HepG2 (cell line): Measurements from ENCODE around the gene CDC20. TPM values are rescaled to one million over a fixed set of nuclear protein-coding genes. Genes with fewer than 3 reads are reported as not detected.
A peak's percentile ranks its signal among the peaks of the same experiment; 100 is the strongest.

Experiments used
- ATAC-seq: fragments of 200-7000 bp; cut with Tn5 transposase; 3 replicates; pipeline ENCODE4 v1.9.1; 2020; ENCODE audit warnings: mild to moderate bottlenecking, moderate library complexity
- BruUV-seq: library from RNA; stranded (reverse); fragments of 400-500 nt; replicated peaks from 2 replicates; lab custom pipeline; 2021; lab: Mats Ljungman, UMichigan
- CTCF ChIA-PET: fragments of 300-600 bp; formaldehyde crosslinking; extraction: SDS; loops from one replicate; lab custom pipeline; 2021; ENCODE audit warnings: low total read pairs, inconsistent platforms, low intra/inter-chr PET ratio; lab: Yijun Ruan, JAX
- POLR2A ChIA-PET: fragments of 350-600 bp; sonication (Branson Sonifier 250); formaldehyde crosslinking; loops from one replicate; lab custom pipeline; 2020; ENCODE audit warnings: antibody characterized with exemption, inconsistent platforms; lab: Yijun Ruan, JAX
- DNase-seq: peaks from one replicate; pipeline ENCODE4 v3.0.0-alpha.2; 2015; ENCODE audit warnings: low spot score
- FAIRE-seq: peaks from 3 replicates; lab custom pipeline; 2011; peaks lifted over from hg19 to GRCh38; lab: Jason Lieb, UNC
- H2AFZ ChIP-seq: one replicate; pipeline ENCODE4 v1.6.1; 2011; ENCODE audit warnings: low read length, inconsistent platforms
- H3K27ac ChIP-seq: fragments of 300-600 bp; 3 replicates; pipeline ENCODE4 v1.8.0; 2011; ENCODE audit warnings: mixed run types, mild to moderate bottlenecking, mixed read lengths, low read length, inconsistent platforms; ENCODE audit not compliant: insufficient read depth; ENCODE audit errors: extremely low read length
- H3K27me3 ChIP-seq, 2 experiments: fragments of 200-600 bp in 1 of 2; 2 replicates in 1 of 2; 3 replicates in 1 of 2; pipeline versions ENCODE4 v1.6.0 to v1.8.0; 2011; ENCODE audit warnings: low read length in 2 of 2, mild to moderate bottlenecking in 2 of 2, moderate library complexity in 2 of 2, inconsistent platforms in 1 of 2; ENCODE audit not compliant: insufficient read depth in 2 of 2, control insufficient read depth in 1 of 2
- H3K36me3 ChIP-seq, 2 experiments: fragments of 200-600 bp in 1 of 2; replicated peaks in 1 of 2; 2 replicates in 1 of 2; 3 replicates in 1 of 2; pipeline versions ENCODE4 v1.5.1 to v1.8.0; 2011; ENCODE audit warnings: low read length in 2 of 2, inconsistent platforms in 1 of 2; ENCODE audit not compliant: insufficient read depth in 2 of 2, control insufficient read depth in 1 of 2
- H3K4me1 ChIP-seq: 2 replicates; pipeline ENCODE4 v1.5.1; 2012; ENCODE audit warnings: low read length, inconsistent platforms; ENCODE audit not compliant: insufficient read depth
- H3K4me2 ChIP-seq: 2 replicates; pipeline ENCODE4 v1.6.0; 2011; ENCODE audit warnings: low read depth, low read length, inconsistent platforms
- H3K4me3 ChIP-seq, 3 experiments: fragments of 200-600 bp in 1 of 3; sonication (generic), shearing (Covaris generic) in 1 of 3; replicated peaks in 1 of 3; 2 replicates each; pipeline ENCODE4 v1.5.1; 2011 to 2016; ENCODE audit warnings: low read length in 3 of 3, inconsistent platforms in 2 of 3, low read depth in 2 of 3, mild to moderate bottlenecking in 2 of 3, control low read depth in 1 of 3, mixed read lengths in 1 of 3; ENCODE audit not compliant: insufficient read depth in 1 of 3
- H3K79me2 ChIP-seq: one replicate; pipeline ENCODE4 v1.6.1; 2011; ENCODE audit warnings: low read length, inconsistent platforms; ENCODE audit not compliant: insufficient read depth
- H3K9ac ChIP-seq: 2 replicates; pipeline ENCODE4 v1.6.0; 2011; ENCODE audit warnings: mild to moderate bottlenecking, low read depth, low read length, inconsistent platforms; ENCODE audit not compliant: insufficient read depth
- H3K9me3 ChIP-seq: 2 replicates; pipeline ENCODE4 v1.5.1; 2012; ENCODE audit warnings: mild to moderate bottlenecking, low read length
- H4K20me1 ChIP-seq: 2 replicates; pipeline ENCODE4 v1.6.0; 2011; ENCODE audit warnings: inconsistent platforms, mild to moderate bottlenecking, low read length, moderate library complexity; ENCODE audit not compliant: insufficient read depth
- TCF12 ChIP-seq, 2 experiments: fragments of 450-650 bp in 1 of 2; sonication (generic) in 1 of 2; formaldehyde crosslinking in 1 of 2; IDR thresholded peaks; 2 replicates each; pipeline versions ENCODE4 v1.6.1 to v1.8.0; 2017 to 2022; ENCODE audit warnings: antibody characterized with exemption in 1 of 2, mild to moderate bottlenecking in 1 of 2, missing genetic modification reagents in 1 of 2, moderate library complexity in 1 of 2
- THAP11 ChIP-seq: IDR thresholded peaks from 2 replicates; pipeline ENCODE4 v1.6.1; 2016; ENCODE audit warnings: missing biosample characterization, missing genetic modification reagents
- ZNF281 ChIP-seq: sonication (generic); formaldehyde crosslinking; IDR thresholded peaks from 2 replicates; pipeline ENCODE4 v1.4.0; 2020; ENCODE audit warnings: missing genetic modification reagents, borderline replicate concordance
- ZNF496 ChIP-seq: sonication (generic); formaldehyde crosslinking; IDR thresholded peaks from 2 replicates; pipeline ENCODE4 v1.8.1; 2023; ENCODE audit warnings: mild to moderate bottlenecking, moderate library complexity, missing genetic modification reagents; ENCODE audit not compliant: insufficient replicate concordance
- WGBS: methylation state at CpG from one replicate; pipeline ENCODE4 v1.1.6; 2017; ENCODE audit warnings: low lambda C conversion rate; 5-methylcytosine and 5-hydroxymethylcytosine counted together
- in situ Hi-C: cut with HindIII; loops from 2 replicates; pipeline ENCODE4 v1.10.0; 2017; ENCODE audit warnings: low pct_unique_long_range_greater_than_20kb; ENCODE audit not compliant: extremely low pct_ligation_motif_present
- intact Hi-C: fragments of 100-400 bp; cut with micrococcal nuclease; formaldehyde crosslinking; loops from one replicate; pipeline ENCODE4 v1.10.0; 2022; ENCODE audit not compliant: unreplicated experiment
- polyA plus RNA-seq, 8 experiments: library from polyadenylated mRNA; depleted of rRNA in 3 of 8; stranded (reverse) in 7 of 8; unstranded in 1 of 8; fragments of >200 nt; fragmentation: Illumina TruSeq in 4 of 8; extraction: Trizol in 4 of 8; gene quantifications; 2 replicates each; pipeline versions ENCODE4 v1.2.1 to v1.2.3, GENCODE V29; 2011 to 2016; ENCODE audit warnings: low read depth in 4 of 8, missing spikeins in 1 of 8, mixed read lengths in 1 of 8; ENCODE audit not compliant: insufficient read depth in 1 of 8
- total RNA-seq, 5 experiments: library from RNA; depleted of rRNA; stranded (reverse); fragments of >200 nt; fragmentation: Illumina TruSeq; extraction: Trizol; gene quantifications; 2 replicates each; pipeline ENCODE4 v1.2.3, GENCODE V29; 2016; ENCODE audit warnings: low read depth in 1 of 5

Gene CDC20
- total and polyA plus RNA-seq, 2 of the 13 experiments (the other 11 are each of a cell fraction or from before 2014, with no cell fraction given): 57.9 to 90.0 TPM

- Histone ChIP-seq H3K4me2 (peak overlapping the region; percentile 88), H3K27me3 (no peaks in the 10 kb centered on the region; a peak in 1 of 5 replicates), H3K27ac (no peak overlapping the region), H3K9ac (no peak overlapping the region), H3K79me2 (peaks cover 29% of the 10 kb centered on the region), H3K4me1 (peaks cover 74% of the 10 kb centered on the region), H2AFZ (no peak overlapping the region), H3K36me3 (peaks cover 15 to 31% of the 10 kb centered on the region in 2 experiments), H4K20me1 (no peaks in the 10 kb centered on the region), H3K4me3 (0 out of 6 replicates have a peak overlapping the region, but pooled peaks of 1 of the 3 experiments have one; percentile 92), H3K9me3 (no peaks in the 10 kb centered on the region)
- ATAC-seq: no peak
- intact Hi-C loops: no loop called here
- 94% methylated on average over 3 of the region's 4 CpGs for WGBS
- in situ Hi-C loops: no loop called here
- no peak for FAIRE-seq
- no TSS peak for BruUV-seq
- no peak for TF ChIP-seq THAP11 (CRISPR knock-in tag)
- TF ChIP-seq ZNF281 (CRISPR knock-in tag): no peak
- TF ChIP-seq TCF12 (IDR thresholded peaks at IDR 0.05): no peak
- TF ChIP-seq TCF12 (CRISPR knock-in tag; IDR thresholded peaks at IDR 0.05): no peak
- no peak for TF ChIP-seq ZNF496 (CRISPR knock-in tag)
- ChIA-PET CTCF (no interaction called here), POLR2A (no interaction called here)
- no peak for DNase-seq
These were observed 1.8 kb downstream of the CDC20 start for GRCh38 chr1:43360616-43361015.
